K562 (cell line): ENCODE results near the gene SPTBN4. TPM values are rescaled to one million over a fixed set of nuclear protein-coding genes. Genes with fewer than 3 reads are reported as not detected.

ENCODE experiments used
- AFF1 ChIP-seq, 2 experiments: fragments of 450-650 bp; IDR thresholded peaks; 2 replicates each; pipeline ENCODE4 v1.6.1; 2018; ENCODE audit warnings: mild to moderate bottlenecking in 2 of 2, low read depth in 1 of 2; ENCODE audit not compliant: partially characterized antibody in 2 of 2
- ATF3 ChIP-seq, 2 experiments: fragments of 450-650 bp in 1 of 2; sonication (generic) in 1 of 2; formaldehyde crosslinking in 1 of 2; IDR thresholded peaks in 1 of 2; conservative IDR thresholded peaks in 1 of 2; 2 replicates each; pipeline versions ENCODE4 v1.6.1 to v1.8.1; 2016 to 2023; ENCODE audit warnings: mild to moderate bottlenecking in 2 of 2, moderate library complexity in 2 of 2, inconsistent platforms in 1 of 2, missing genetic modification reagents in 1 of 2
- CBX2 ChIP-seq: fragments of 200-600 bp; sonication (generic); IDR thresholded peaks from one replicate; pipeline ENCODE4 v1.6.1; 2012; ENCODE audit warnings: mild to moderate bottlenecking, low read length, inconsistent platforms; ENCODE audit not compliant: insufficient read depth, poor library complexity, severe bottlenecking
- CREB3L1 ChIP-seq: fragments of 450-650 bp; IDR thresholded peaks from 2 replicates; pipeline ENCODE4 v1.6.1; 2014; ENCODE audit warnings: low read depth, mild to moderate bottlenecking, moderate library complexity, borderline replicate concordance
- E2F3 ChIP-seq: fragments of 250-450 bp; sonication (Bioruptor Pico); IDR thresholded peaks from 2 replicates; pipeline ENCODE4 v1.4.0; 2020; ENCODE audit warnings: mild to moderate bottlenecking
- KDM4B ChIP-seq, 2 experiments: fragments of 450-650 bp in 1 of 2; sonication (generic) in 1 of 2; IDR thresholded peaks; 2 replicates each; pipeline ENCODE4 v1.6.1; 2016 to 2017; ENCODE audit warnings: borderline replicate concordance in 2 of 2, antibody characterized with exemption in 1 of 2, low read depth in 1 of 2, mild to moderate bottlenecking in 1 of 2
- MAFF ChIP-seq: IDR thresholded peaks from 2 replicates; pipeline ENCODE4 v1.6.1; 2012; ENCODE audit warnings: low read length, improper control_type of control experiment
- MEF2D ChIP-seq: conservative IDR thresholded peaks from 2 replicates; pipeline ENCODE4 v1.6.1; 2016; ENCODE audit warnings: low read depth, missing genetic modification characterization, missing compliant biosample characterization
- NCOR1 ChIP-seq: fragments of 450-650 bp; IDR thresholded peaks from 2 replicates; pipeline ENCODE4 v1.6.1; 2016; ENCODE audit warnings: mild to moderate bottlenecking, moderate library complexity
- ZC3H4 ChIP-seq: sonication (generic); formaldehyde crosslinking; IDR thresholded peaks from 2 replicates; pipeline ENCODE4 v1.9.0; 2021; ENCODE audit warnings: missing genetic modification reagents, borderline replicate concordance
- ZNF449 ChIP-seq: fragments of 250-450 bp; sonication (Bioruptor Pico); IDR thresholded peaks from 2 replicates; pipeline ENCODE4 v1.8.0; 2022; ENCODE audit warnings: moderate library complexity, mild to moderate bottlenecking, inconsistent platforms
- ZNF639 ChIP-seq, 2 experiments: fragments of 200-800 bp in 1 of 2; sonication (Bioruptor generic) in 1 of 2; sonication (generic) in 1 of 2; formaldehyde crosslinking in 1 of 2; IDR thresholded peaks in 1 of 2; conservative IDR thresholded peaks in 1 of 2; 2 replicates each; pipeline versions ENCODE4 v1.5.0 to v1.6.1; 2016 to 2020; ENCODE audit warnings: missing compliant biosample characterization in 1 of 2, missing genetic modification characterization in 1 of 2, missing genetic modification reagents in 1 of 2
- polyA plus RNA-seq, 8 experiments: library from polyadenylated mRNA; depleted of rRNA in 4 of 8; stranded (reverse) in 5 of 8; unstranded in 3 of 8; fragments of >200 nt; fragmentation: Nextera tagmentation in 2 of 8; fragmentation: Illumina TruSeq in 1 of 8; extraction: Ambion mirVana in 2 of 8; extraction: Trizol in 1 of 8; gene quantifications; 2 replicates each; pipeline versions ENCODE4 v1.2.1 to v1.2.3, GENCODE V29; 2011 to 2014; ENCODE audit warnings: inconsistent platforms in 1 of 8, missing spikeins in 1 of 8
- total RNA-seq, 7 experiments: library from RNA; depleted of rRNA in 6 of 7; stranded (reverse); fragments of >200 nt in 6 of 7; fragmentation: Illumina TruSeq in 2 of 7; extraction: Trizol in 2 of 7; gene quantifications; 2 replicates each; pipeline versions ENCODE4 v1.2.1 to v1.2.3, GENCODE V29; 2011 to 2021; ENCODE audit warnings: low replicate concordance in 1 of 7

Gene SPTBN4
- total and polyA plus RNA-seq, 9 of the 15 experiments (the other 6 are each of a cell fraction or from before 2014, with no cell fraction given) = 0.01 to 1.5 (median 0.86) TPM

- TF ChIP-seq ZNF449 (no peak), KDM4B (IDR thresholded peaks at IDR 0.05; ENCODE audit: borderline replicate concordance in 2 of 2, low read depth in 1 of 2) (no peak), MAFF (no peak), CREB3L1 (no peak; the same call in none of the 2 replicates), ATF3 (IDR thresholded peaks at IDR 0.05) (no peak), ATF3 (CRISPR knock-in tag; conservative IDR thresholded peaks at IDR 0.05) (no peak), AFF1 (IDR thresholded peaks at IDR 0.05; ENCODE audit: low read depth in 1 of 2, partially characterized antibody in 2 of 2) (no peak), ZNF639 (CRISPR knock-in tag; conservative IDR thresholded peaks at IDR 0.05 in 1 of 2, IDR thresholded peaks at IDR 0.05 in 1 of 2) (no peak), MEF2D (tag) (no peak), NCOR1 (peak; percentile 77), CBX2 (no peak), ZC3H4 (CRISPR knock-in tag) (no peak), E2F3 (CRISPR knock-in tag) (no peak)
Measured at GRCh38 chr19:40420766-40421765, 45.7 kb upstream of the SPTBN4 start (continued).
